ENCODE measurements around the gene ADAM10. TPM values are rescaled to one million over a fixed set of nuclear protein-coding genes. Genes with fewer than 3 reads are reported as not detected.

Gene ADAM10
- polyA plus RNA-seq, 3 donors = 66.0 to 269 (median 149) TPM

DNA sequence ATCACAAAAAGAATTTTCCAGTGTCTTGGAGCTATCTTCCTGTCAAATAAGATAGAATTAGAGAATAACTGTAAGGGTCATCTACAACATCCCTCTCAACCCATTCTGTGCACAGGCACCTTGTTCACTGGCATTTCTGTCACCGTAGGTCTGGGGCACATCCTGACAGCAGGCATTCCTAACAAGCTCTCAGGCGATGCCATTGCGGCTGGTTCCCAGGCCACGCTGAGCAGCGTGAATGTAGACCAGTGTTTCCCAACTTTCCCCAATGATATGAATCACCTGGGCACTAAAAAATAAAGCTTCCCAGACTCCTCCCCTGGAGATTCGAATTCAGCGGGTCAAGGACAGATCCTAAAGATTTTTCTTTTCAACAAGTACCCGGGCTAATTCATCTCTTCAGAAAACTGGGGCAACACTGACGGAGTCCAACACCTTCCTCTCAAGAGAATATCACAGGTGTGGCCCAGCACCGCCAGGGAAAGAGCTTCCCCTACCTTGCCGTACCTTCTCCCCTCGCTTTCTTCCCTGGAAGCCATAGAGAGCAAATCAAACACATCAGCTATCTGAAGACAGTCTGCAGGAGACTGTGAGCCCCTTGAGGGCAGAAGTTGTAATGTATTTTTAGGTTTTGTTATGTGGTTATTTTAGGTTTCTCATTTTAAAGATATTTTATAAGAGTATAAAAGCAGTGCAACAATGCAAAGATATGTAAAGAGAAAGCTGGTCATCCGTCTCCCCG is 174.3 kb downstream of the ADAM10 start:
- Histone ChIP-seq H2AFZ (ENCODE audit: insufficient read depth, low read depth, low read length, poor library complexity, severe bottlenecking) (no peak overlapping the region), H3K4me2 (replicated peaks; ENCODE audit: extremely low read depth, low read length, poor library complexity, severe bottlenecking) (no peak overlapping the region), H3K9me3 (replicated peaks in 1 of 2; ENCODE audit: control insufficient read depth in 1 of 2, insufficient read depth in 1 of 2, low read length in 2 of 2) (no peaks in the 10 kb centered on the region), H3K4me1 (ENCODE audit: control insufficient read depth in 1 of 2, insufficient read depth in 2 of 2, low read length in 2 of 2) (peaks cover 5 to 6% of the 10 kb centered on the region in 2 donors), H3K9ac (ENCODE audit: insufficient read depth, low read length, poor library complexity, severe bottlenecking) (no peak overlapping the region), H3K36me3 (replicated peaks in 1 of 2; ENCODE audit: control insufficient read depth in 1 of 2, insufficient read depth in 2 of 2, low read length in 2 of 2) (no peaks in the 10 kb centered on the region), H3K27ac (ENCODE audit: low read depth in 1 of 2, low read length in 2 of 2) (no peak overlapping the region), H3K27me3 (ENCODE audit: control insufficient read depth in 2 of 2, insufficient read depth in 2 of 2, low read length in 2 of 2) (no peaks in the 10 kb centered on the region), H3K79me2 (ENCODE audit: insufficient read depth, low read length) (no peaks in the 10 kb centered on the region), H4K20me1 (ENCODE audit: insufficient read depth, low read length) (no peaks in the 10 kb centered on the region), H3K4me3 (replicated peaks in 1 of 3; ENCODE audit: low read depth in 2 of 3, low read length in 3 of 3) (no peak overlapping the region)
- no peak for DNase-seq
- peaks cover 7% of the 10 kb centered on the region for H3K4me1 Mint-ChIP-seq
- WGBS (ENCODE audit: insufficient coverage) = 100% methylated on average over 7 of the region's 14 CpGs
- peaks cover 0 to 2% (median 0%) of the 10 kb centered on the region in 7 donors for H3K9me3 Mint-ChIP-seq
- H3K4me3 Mint-ChIP-seq = no peak overlapping the region
- peaks cover 2 to 5% (median 3%) of the 10 kb centered on the region in 3 donors for H3K27me3 Mint-ChIP-seq (ENCODE audit: low read depth in 3 of 3)
- H3K36me3 Mint-ChIP-seq = no peaks in the 10 kb centered on the region
- intact Hi-C loops (cut with micrococcal nuclease) = no loop called here
- H3K27ac Mint-ChIP-seq = no peak overlapping the region
- TF ChIP-seq CTCF (IDR thresholded peaks at IDR 0.05) = no peak

GRCh38 chr15:58574631-58575030 is 174.9 kb downstream of the ADAM10 start:
- no peak overlapping the region for H2AFZ ChIP-seq (ENCODE audit: insufficient read depth, low read depth, low read length, poor library complexity, severe bottlenecking)
- intact Hi-C loops (cut with micrococcal nuclease) = no loop called here
- H3K4me1 Mint-ChIP-seq = peaks cover 6% of the 10 kb centered on the region
- DNase-seq = no peak
- no peaks in the 10 kb centered on the region for H3K27me3 ChIP-seq (ENCODE audit: control insufficient read depth in 2 of 2, insufficient read depth in 2 of 2, low read length in 2 of 2)
- WGBS (ENCODE audit: insufficient coverage) = 58% methylated on average over 3 of the region's 4 CpGs
- no peak overlapping the region for H3K4me3 Mint-ChIP-seq
- H4K20me1 ChIP-seq (ENCODE audit: insufficient read depth, low read length) = no peaks in the 10 kb centered on the region
- no peak overlapping the region for H3K4me3 ChIP-seq (replicated peaks in 1 of 3; ENCODE audit: low read depth in 2 of 3, low read length in 3 of 3)
- H3K36me3 Mint-ChIP-seq = no peaks in the 10 kb centered on the region
- peaks cover 1 to 3% (median 2%) of the 10 kb centered on the region in 3 donors for H3K27me3 Mint-ChIP-seq (ENCODE audit: low read depth in 3 of 3)
- peaks cover 0 to 2% (median 0%) of the 10 kb centered on the region in 7 donors for H3K9me3 Mint-ChIP-seq
- H3K4me2 ChIP-seq (replicated peaks; ENCODE audit: extremely low read depth, low read length, poor library complexity, severe bottlenecking) = no peak overlapping the region
- H3K27ac ChIP-seq (ENCODE audit: low read depth in 1 of 2, low read length in 2 of 2) = no peak overlapping the region
- no peak overlapping the region for H3K9ac ChIP-seq (ENCODE audit: insufficient read depth, low read length, poor library complexity, severe bottlenecking)
- peaks cover 3 to 4% of the 10 kb centered on the region in 2 donors for H3K4me1 ChIP-seq (ENCODE audit: control insufficient read depth in 1 of 2, insufficient read depth in 2 of 2, low read length in 2 of 2)
- no peak for TF ChIP-seq CTCF (IDR thresholded peaks at IDR 0.05)
- no peaks in the 10 kb centered on the region for H3K36me3 ChIP-seq (replicated peaks in 1 of 2; ENCODE audit: control insufficient read depth in 1 of 2, insufficient read depth in 2 of 2, low read length in 2 of 2)
- H3K9me3 ChIP-seq (replicated peaks in 1 of 2; ENCODE audit: control insufficient read depth in 1 of 2, insufficient read depth in 1 of 2, low read length in 2 of 2) = no peaks in the 10 kb centered on the region
- no peaks in the 10 kb centered on the region for H3K79me2 ChIP-seq (ENCODE audit: insufficient read depth, low read length)
- no peak overlapping the region for H3K27ac Mint-ChIP-seq
